ENCODE results near the gene ZNF699. TPM values are rescaled to one million over a fixed set of nuclear protein-coding genes. Genes with fewer than 3 reads are reported as not detected.

The ZNF699 gene
- total RNA-seq, 1 donor from 2014 or later = 9.0 TPM

GRCh38 chr19:9309974-9310446 is 372 bp upstream of the ZNF699 start:
- TF ChIP-seq CTCF (IDR thresholded peaks at IDR 0.05) = no peak
- H3K4me1 ChIP-seq = peaks cover 19% of the 10 kb centered on the region
- H3K4me3 ChIP-seq = peak overlapping the region; percentile 91
- no peaks in the 10 kb centered on the region for H3K36me3 ChIP-seq
- DNase-seq (peak; percentile 94), ATAC-seq (peak; percentile 93 to 95)
- no peaks in the 10 kb centered on the region for H3K27me3 ChIP-seq (ENCODE audit: low read depth)
- H3K27ac ChIP-seq = peak overlapping the region; percentile 99
- no peaks in the 10 kb centered on the region for H3K9me3 ChIP-seq
- intact Hi-C loops (cut with DNase I) = no loop called here

- Histone ChIP-seq H3K4me3 (peak overlapping the region; percentile 91), H3K27ac (no peak overlapping the region), H3K9me3 (no peaks in the 10 kb centered on the region), H3K4me1 (peaks cover 19% of the 10 kb centered on the region), H3K36me3 (peaks cover 18% of the 10 kb centered on the region), H3K27me3 (ENCODE audit: low read depth) (no peaks in the 10 kb centered on the region)
- no peak for ATAC-seq
- intact Hi-C loops (cut with DNase I) = no loop called here
- TF ChIP-seq CTCF (IDR thresholded peaks at IDR 0.05) = no peak
- no peak for DNase-seq
Measured at GRCh38 chr19:9308091-9308770, 1.4 kb downstream of the ZNF699 start.

GRCh38 chr19:9306443-9306842 is 3.2 kb downstream of the ZNF699 start:
- DNase-seq (no peak), ATAC-seq (no peak)
- Histone ChIP-seq H3K27ac (no peak overlapping the region), H3K4me3 (no peak overlapping the region), H3K36me3 (peaks cover 35% of the 10 kb centered on the region), H3K27me3 (ENCODE audit: low read depth) (no peaks in the 10 kb centered on the region), H3K4me1 (peaks cover 19% of the 10 kb centered on the region), H3K9me3 (peaks cover 14% of the 10 kb centered on the region)
- intact Hi-C loops (cut with DNase I) = no loop called here
- TF ChIP-seq CTCF (IDR thresholded peaks at IDR 0.05) = no peak

GRCh38 chr19:9296336-9296735 is 13.3 kb downstream of the ZNF699 start:
- peaks cover 56% of the 10 kb centered on the region for H3K36me3 ChIP-seq
- ATAC-seq (no peak), DNase-seq (no peak)
- no peak for TF ChIP-seq CTCF (IDR thresholded peaks at IDR 0.05)
- H3K4me1 ChIP-seq = no peaks in the 10 kb centered on the region
- intact Hi-C loops (cut with DNase I) = loop anchor here (10.0 kb wide), 1 partner anchor 48 kb away; no protein-coding TSS in a partner anchor
- H3K9me3 ChIP-seq = peaks cover 100% of the 10 kb centered on the region
- no peak overlapping the region for H3K4me3 ChIP-seq
- no peaks in the 10 kb centered on the region for H3K27me3 ChIP-seq (ENCODE audit: low read depth)
- H3K27ac ChIP-seq = no peak overlapping the region

- intact Hi-C loops (cut with DNase I) = loop anchor here (10.0 kb wide), 1 partner anchor 49 kb away; no protein-coding TSS in a partner anchor
- Histone ChIP-seq H3K27ac (no peak overlapping the region), H3K27me3 (ENCODE audit: low read depth) (no peaks in the 10 kb centered on the region), H3K9me3 (peaks cover 100% of the 10 kb centered on the region), H3K36me3 (peaks cover 47% of the 10 kb centered on the region), H3K4me3 (no peak overlapping the region), H3K4me1 (no peaks in the 10 kb centered on the region)
- ATAC-seq = no peak
- no peak for DNase-seq
- TF ChIP-seq CTCF (IDR thresholded peaks at IDR 0.05) = no peak
Measured at GRCh38 chr19:9295411-9295849, 14.2 kb downstream of the ZNF699 start.

Measured in lower lobe of right lung (tissue), 2 donors.